Pulmonary artery endothelial cell (primary cell): Measurements from ENCODE around the gene UST. TPM values are rescaled to one million over a fixed set of nuclear protein-coding genes. Genes with fewer than 3 reads are reported as not detected.
"Not testable (repeated sequence)": the region's sequence is repeated elsewhere in the genome, so short reads cannot be mapped to it uniquely, and the experiment has no call there.

ENCODE experiments used
- DNase-seq: peaks from one replicate; pipeline ENCODE4 v3.0.0-alpha.2; 2011; ENCODE audit warnings: low read depth, low spot score
- total RNA-seq: library from RNA; depleted of rRNA; stranded (reverse); fragments of >200 nt; gene quantifications from 2 replicates; pipeline ENCODE4 v1.2.3, GENCODE V29; 2014

UST gene
- total RNA-seq, 1 donor from 2014 or later, result 1.6 TPM

- no peak for DNase-seq
Observed at GRCh38 chr6:149031859-149032598, 285.2 kb downstream of the UST start.

- no peak for DNase-seq
Observed at GRCh38 chr6:149032599-149033405, 286.0 kb downstream of the UST start.

- DNase-seq, result no peak
Observed at GRCh38 chr6:149033454-149033853, 286.6 kb downstream of the UST start.

GRCh38 chr6:149035766-149036165 is 288.9 kb downstream of the UST start:
- DNase-seq, result no peak

DNA sequence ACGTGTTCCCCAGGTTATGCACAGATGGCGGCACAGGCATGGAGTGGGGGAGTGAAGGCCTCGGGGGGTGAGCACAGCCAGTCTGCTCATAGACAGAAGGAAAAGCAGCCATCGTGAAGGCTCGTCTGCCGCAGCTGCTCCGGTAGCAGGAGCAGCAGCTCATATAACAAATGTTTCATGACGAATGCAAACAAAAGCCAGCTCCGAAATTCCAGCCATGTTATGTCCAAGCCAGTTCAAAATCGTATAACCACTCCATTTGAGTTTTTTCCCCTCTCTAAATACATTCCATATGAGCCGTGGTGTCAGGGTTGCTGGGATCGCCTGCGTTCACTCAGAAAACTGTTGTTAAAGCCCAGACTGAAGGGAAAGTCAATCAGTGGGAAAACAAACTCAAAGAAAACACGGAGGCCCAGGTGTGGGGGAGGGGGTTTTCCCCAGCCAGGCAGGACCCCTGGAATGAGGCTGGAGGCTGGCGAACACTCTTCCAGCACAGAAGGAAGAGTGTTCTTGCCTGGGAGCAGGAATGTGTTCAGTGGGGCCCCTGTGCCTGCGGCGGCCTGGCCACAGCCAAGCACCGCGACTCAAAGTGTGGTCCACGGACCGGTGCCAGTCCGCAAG is 290.3 kb downstream of the UST start:
- no peak for DNase-seq

DNA sequence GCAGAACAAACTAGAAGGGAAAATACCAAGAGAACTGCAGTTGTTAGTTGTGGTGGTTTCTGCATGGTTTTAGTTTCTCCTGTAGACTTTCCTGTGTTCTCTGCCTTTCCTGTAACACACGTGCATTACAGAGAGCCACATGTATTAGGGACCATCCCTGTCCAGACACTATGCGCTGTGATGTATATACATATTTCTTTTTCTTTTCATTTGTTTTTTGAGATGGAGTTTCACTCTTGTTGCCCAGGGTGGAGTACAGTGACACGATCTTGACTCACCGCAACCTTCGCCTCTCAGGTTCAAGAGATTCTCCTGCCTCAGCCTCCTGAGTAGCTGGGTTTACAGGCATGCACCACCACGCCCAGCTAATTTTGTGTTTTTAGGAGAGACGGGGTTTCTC is 292.2 kb downstream of the UST start:
- not testable (repeated sequence) for DNase-seq

GRCh38 chr6:149041953-149042352 is 295.1 kb downstream of the UST start:
- DNase-seq, result no peak

- no peak for DNase-seq
Observed at GRCh38 chr6:149043476-149044130, 296.8 kb downstream of the UST start.

- no peak for DNase-seq
Observed at GRCh38 chr6:149044528-149044927, 297.7 kb downstream of the UST start.

- DNase-seq, result no peak
Observed at GRCh38 chr6:149045404-149045803, 298.6 kb downstream of the UST start.

GRCh38 chr6:149046164-149046821 is 299.5 kb downstream of the UST start:
- DNase-seq, result no peak

GRCh38 chr6:149046822-149047246 is 300.0 kb downstream of the UST start:
- no peak for DNase-seq

GRCh38 chr6:149049230-149049629 is 302.4 kb downstream of the UST start:
- DNase-seq, result no peak

DNA sequence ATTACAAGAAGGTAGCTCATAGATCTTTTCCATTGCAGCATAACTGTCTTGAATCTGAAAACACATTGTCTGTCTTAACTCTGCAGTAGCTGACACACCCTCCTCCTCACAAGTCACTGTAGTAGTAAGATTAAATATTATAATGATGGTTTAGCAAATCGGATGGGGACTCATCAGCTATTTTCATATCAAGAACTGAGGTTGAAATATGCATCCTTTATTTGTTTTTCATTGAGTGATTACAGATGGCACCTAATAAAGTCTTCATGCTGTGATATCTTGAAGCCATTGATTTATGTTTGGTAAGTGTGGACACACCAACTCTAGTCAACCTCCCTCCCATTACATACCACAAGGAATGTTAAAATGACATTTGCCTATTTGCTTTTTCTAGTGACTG is 303.3 kb downstream of the UST start:
- DNase-seq, result no peak

DNA sequence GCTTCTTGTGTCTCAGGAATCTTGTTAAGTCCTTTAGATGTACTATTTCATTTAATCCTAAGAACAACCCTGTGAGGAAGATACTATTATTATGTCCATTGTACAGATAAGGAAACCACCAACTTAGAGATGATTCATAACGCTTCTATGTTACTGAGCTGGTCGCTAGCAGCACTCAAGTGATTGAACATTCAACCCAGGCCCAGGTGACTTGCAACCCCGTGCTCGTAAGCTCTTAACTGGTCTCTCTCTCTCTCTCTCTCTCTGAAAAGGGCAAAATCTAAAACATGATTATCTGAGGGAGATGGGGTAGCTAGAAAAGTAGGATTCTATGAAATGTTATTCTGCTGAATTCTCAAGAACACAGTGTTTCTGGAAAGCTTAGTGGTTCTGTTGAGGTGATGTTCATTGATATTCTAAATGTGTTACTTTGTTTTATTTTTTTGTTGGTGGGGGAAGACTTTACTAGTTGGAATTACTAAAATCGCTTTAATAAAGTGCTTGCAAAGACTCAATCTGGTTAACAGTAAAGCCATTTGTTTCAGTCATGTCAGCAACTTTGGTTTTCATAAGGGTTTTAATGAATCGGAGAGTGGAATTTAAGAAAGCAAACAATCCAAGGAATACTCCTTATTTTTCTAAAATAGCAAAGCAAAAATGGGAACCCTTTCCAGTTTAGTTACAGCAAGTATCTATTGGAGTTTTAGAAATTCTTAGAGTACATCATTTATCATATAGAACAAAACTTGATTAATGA is 305.7 kb downstream of the UST start:
- DNase-seq, result no peak

GRCh38 chr6:149053848-149054558 is 307.2 kb downstream of the UST start:
- DNase-seq, result no peak

DNA sequence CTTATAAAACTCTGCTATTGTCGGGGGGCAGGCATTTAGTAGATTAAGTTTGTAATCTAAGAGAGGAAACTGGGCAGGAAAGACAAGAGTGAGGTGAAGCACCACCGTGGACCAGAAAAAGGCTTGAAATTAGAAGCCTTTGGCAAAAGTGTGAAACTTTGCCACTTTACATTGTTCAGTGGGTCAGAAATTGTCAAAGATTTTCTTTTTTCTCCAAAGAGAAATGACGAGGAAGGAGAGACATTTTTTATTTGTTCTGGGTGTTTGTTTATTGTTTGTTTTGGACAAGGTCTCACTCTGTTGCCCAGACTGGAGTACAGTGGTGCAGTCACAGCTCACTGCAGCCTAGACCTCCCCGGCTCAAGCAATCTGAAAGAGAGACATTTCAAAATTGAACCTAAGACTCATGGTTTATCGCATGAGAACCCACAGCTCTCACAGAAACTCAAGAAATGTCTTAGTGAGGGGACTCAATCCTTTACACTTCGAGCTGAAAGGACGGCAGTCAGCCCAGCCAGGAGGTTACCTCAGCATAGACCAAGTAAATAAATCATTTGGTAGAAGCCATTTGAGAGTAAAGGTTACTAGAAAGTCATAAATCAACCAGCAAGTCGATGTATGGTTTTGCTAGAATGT is 307.8 kb downstream of the UST start:
- no peak for DNase-seq

DNA sequence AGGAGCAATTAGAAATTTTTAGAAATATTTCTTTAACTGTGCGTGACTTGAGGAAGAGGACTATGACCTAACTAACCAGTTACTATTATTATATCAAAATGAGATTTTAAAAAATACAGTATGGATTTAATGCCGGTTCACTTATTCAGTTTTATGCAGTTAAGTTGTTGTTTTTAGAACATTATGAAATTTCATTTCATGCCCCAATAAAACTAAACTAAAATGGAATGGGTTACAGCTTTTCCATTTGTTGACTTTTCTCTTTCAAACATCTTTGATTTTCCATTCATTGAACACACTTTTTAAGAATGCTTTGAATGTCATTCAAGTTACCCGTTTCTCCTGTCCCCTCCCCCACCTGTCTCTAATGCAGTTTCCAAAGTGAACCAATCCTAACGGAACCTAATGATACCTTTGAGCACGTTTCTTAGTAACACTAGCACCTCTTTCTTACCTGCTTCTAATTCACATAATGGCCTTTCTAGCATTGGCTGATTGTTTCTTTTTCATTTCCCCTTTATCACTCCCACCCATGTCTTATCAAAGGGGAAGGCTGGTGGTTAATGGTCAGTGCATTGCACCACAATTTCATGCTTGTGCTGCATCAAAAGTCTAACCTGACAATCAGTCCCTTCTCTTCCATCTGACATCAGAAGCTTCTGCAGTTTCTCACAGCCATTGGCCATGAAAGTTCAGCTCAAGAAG is 308.5 kb downstream of the UST start:
- DNase-seq, result no peak
